Measurements from ENCODE around the gene LIN37.

The LIN37 gene

DNA sequence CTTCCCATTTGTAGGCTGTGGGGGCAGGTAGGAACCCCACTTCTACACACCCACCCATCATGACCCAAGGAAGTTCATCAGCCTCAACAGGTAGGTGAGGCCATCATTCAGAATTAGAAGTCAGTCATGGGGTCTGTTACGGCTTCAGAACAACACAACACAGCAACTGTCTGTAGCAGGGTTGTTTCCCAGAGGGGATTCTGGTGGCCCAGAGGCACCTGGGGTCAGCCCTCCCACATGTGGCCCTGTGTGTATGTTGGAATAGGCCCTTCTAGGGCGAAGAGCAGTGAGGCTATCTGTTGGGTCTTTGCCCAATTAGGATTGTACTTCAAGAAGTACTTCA, 9.5 kb upstream of the LIN37 start:
- H3K9me3 ChIP-seq (replicated peaks in 1 of 2; ENCODE audit: control insufficient read depth in 2 of 2, insufficient read depth in 1 of 2, low read depth in 1 of 2, low read length in 2 of 2): no peaks in the 10 kb centered on the region
- H4K91ac ChIP-seq (ENCODE audit: low read depth, low read length, poor library complexity): no peak overlapping the region
- no peak overlapping the region for H2BK5ac ChIP-seq (ENCODE audit: low read length)
- no peak overlapping the region for H2BK15ac ChIP-seq (ENCODE audit: low read length)
- no peak overlapping the region for H3K23ac ChIP-seq (ENCODE audit: low read depth, low read length, poor library complexity)
- no peak overlapping the region for H2AK5ac ChIP-seq (ENCODE audit: low read depth, low read length)
- no peak overlapping the region for H4K8ac ChIP-seq (ENCODE audit: low read depth, low read length)
- H3K36me3 ChIP-seq (replicated peaks in 1 of 2; ENCODE audit: control insufficient read depth in 2 of 2, insufficient read depth in 2 of 2, low read length in 2 of 2): peaks cover 45 to 66% of the 10 kb centered on the region in 2 donors
- no peak overlapping the region for H3K4ac ChIP-seq (ENCODE audit: low read length)
- H3K18ac ChIP-seq (ENCODE audit: low read length): no peak overlapping the region
- no peak overlapping the region for H3K4me2 ChIP-seq (ENCODE audit: insufficient read depth, low read length, poor library complexity, severe bottlenecking)
- H3K79me1 ChIP-seq (ENCODE audit: low read depth, low read length): peaks cover 9% of the 10 kb centered on the region
- no peak overlapping the region for H3K14ac ChIP-seq (ENCODE audit: low read length)
- H2AFZ ChIP-seq (ENCODE audit: low read length): no peak overlapping the region
- no peak overlapping the region for H3K4me3 ChIP-seq (ENCODE audit: low read length in 2 of 2)
- H2BK120ac ChIP-seq (ENCODE audit: low read depth, low read length): no peak overlapping the region
- WGBS, 2 donors (ENCODE audit: extremely low coverage in 2 of 2, insufficient read length in 2 of 2, insufficient replicate concordance in 1 of 2): no CpG with 5 or more reads among the region's 2 CpGs
- H3K27ac ChIP-seq (replicated peaks; ENCODE audit: low read length): no peak overlapping the region
- DNase-seq (ENCODE audit: low spot score): no peak
- no peak overlapping the region for H2BK12ac ChIP-seq (ENCODE audit: low read length)
- H3K4me1 ChIP-seq (ENCODE audit: control insufficient read depth in 2 of 2, insufficient read depth in 1 of 2, low read depth in 1 of 2, low read length in 2 of 2): peaks cover 2 to 5% of the 10 kb centered on the region in 2 donors
- no peak overlapping the region for H3K9ac ChIP-seq (ENCODE audit: low read depth, low read length, poor library complexity)
- H3K27me3 ChIP-seq (ENCODE audit: control insufficient read depth in 3 of 3, insufficient read depth in 3 of 3, low read depth in 1 of 3, low read length in 3 of 3): no peaks in the 10 kb centered on the region

DNA sequence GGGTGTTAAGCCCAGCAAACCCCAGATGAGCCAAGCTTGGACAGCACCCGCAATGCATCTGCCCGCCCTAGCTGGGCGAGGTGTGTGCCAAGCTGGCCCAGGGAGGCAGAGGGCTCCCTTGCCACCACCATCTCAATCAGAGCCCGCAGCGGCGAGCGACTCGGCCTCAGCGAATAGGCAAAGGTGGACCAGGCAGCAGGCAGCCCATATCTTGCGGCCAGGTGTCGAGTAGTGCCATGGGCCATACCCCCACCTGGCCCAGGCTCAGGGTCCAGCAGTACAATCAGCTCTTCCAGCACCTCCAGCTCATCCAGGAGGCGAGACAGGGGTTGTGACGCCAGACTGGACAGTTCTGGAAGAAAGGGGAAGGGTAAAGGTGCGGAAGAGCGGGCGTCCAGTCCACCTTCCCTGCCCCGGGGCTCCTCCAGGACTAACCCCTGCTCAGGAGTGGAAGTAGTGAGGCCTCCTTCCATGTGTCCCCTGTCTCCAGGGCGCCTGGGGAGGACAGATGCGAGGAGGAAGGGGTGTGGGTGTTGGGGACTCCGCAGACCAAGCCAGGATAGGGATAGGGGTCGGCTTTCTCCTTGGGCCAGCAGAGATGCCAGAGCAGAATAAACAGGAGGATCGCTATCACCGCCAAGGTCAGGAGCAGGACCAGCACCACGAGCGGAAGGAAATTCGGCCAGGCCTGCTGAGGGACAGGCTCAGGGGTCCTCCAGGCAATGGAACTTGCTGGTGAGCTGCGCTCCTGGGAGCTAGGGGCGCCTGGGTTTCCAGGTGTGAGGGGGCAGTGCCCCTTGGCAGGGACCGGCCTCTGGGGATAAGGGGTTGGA, 8.9 kb upstream of the LIN37 start:
- Histone ChIP-seq H3K4me2 (ENCODE audit: insufficient read depth, low read length, poor library complexity, severe bottlenecking) (peak overlapping the region; percentile 83), H3K4ac (ENCODE audit: low read length) (no peak overlapping the region), H4K91ac (ENCODE audit: low read depth, low read length, poor library complexity) (no peak overlapping the region), H3K18ac (ENCODE audit: low read length) (no peak overlapping the region), H2BK15ac (ENCODE audit: low read length) (peak overlapping the region; percentile 49), H2BK120ac (ENCODE audit: low read depth, low read length) (no peak overlapping the region), H3K27ac (replicated peaks; ENCODE audit: low read length) (no peak overlapping the region), H3K79me1 (ENCODE audit: low read depth, low read length) (peaks cover 8% of the 10 kb centered on the region), H3K23ac (ENCODE audit: low read depth, low read length, poor library complexity) (peak overlapping the region; percentile 89), H3K14ac (ENCODE audit: low read length) (peak overlapping the region; percentile 56), H3K4me3 (ENCODE audit: low read length in 2 of 2) (peak overlapping the region; percentile 63 to 92), H2AFZ (ENCODE audit: low read length) (no peak overlapping the region), H3K36me3 (replicated peaks in 1 of 2; ENCODE audit: control insufficient read depth in 2 of 2, insufficient read depth in 2 of 2, low read length in 2 of 2) (peaks cover 39 to 59% of the 10 kb centered on the region in 2 donors), H4K8ac (ENCODE audit: low read depth, low read length) (peak overlapping the region; percentile 43), H2AK5ac (ENCODE audit: low read depth, low read length) (peak overlapping the region; percentile 70), H2BK5ac (ENCODE audit: low read length) (no peak overlapping the region), H3K4me1 (ENCODE audit: control insufficient read depth in 2 of 2, insufficient read depth in 1 of 2, low read depth in 1 of 2, low read length in 2 of 2) (peaks cover 5 to 8% of the 10 kb centered on the region in 2 donors), H2BK12ac (ENCODE audit: low read length) (no peak overlapping the region), H3K9me3 (replicated peaks in 1 of 2; ENCODE audit: control insufficient read depth in 2 of 2, insufficient read depth in 1 of 2, low read depth in 1 of 2, low read length in 2 of 2) (no peaks in the 10 kb centered on the region), H3K27me3 (ENCODE audit: control insufficient read depth in 3 of 3, insufficient read depth in 3 of 3, low read depth in 1 of 3, low read length in 3 of 3) (no peaks in the 10 kb centered on the region), H3K9ac (ENCODE audit: low read depth, low read length, poor library complexity) (peak overlapping the region; percentile 24)
- DNase-seq (ENCODE audit: low spot score): no peak
- no CpG with 5 or more reads among the region's 29 CpGs for WGBS, 2 donors (ENCODE audit: extremely low coverage in 2 of 2, insufficient read length in 2 of 2, insufficient replicate concordance in 1 of 2)

DNA sequence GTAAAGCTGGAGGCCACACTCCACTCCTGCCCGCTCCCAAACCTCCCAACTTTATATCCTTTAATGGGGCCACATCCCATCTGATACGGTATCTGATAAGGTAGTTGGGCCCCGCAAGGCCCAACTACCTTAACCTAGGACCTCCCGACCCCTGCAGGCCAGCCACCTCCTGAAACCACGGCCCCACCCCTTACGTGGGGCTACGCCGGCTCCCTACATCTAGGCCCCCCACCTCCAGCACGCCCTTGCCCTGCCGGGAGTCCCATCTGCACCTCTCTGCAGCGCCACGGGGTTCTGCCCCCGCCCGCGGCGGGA, 8.3 kb upstream of the LIN37 start:
- Histone ChIP-seq H2BK120ac (ENCODE audit: low read depth, low read length) (no peak overlapping the region), H2AFZ (ENCODE audit: low read length) (peak overlapping the region; percentile 91), H3K79me1 (ENCODE audit: low read depth, low read length) (peaks cover 8% of the 10 kb centered on the region), H3K9me3 (replicated peaks in 1 of 2; ENCODE audit: control insufficient read depth in 2 of 2, insufficient read depth in 1 of 2, low read depth in 1 of 2, low read length in 2 of 2) (no peaks in the 10 kb centered on the region), H3K18ac (ENCODE audit: low read length) (peak overlapping the region; percentile 80), H3K14ac (ENCODE audit: low read length) (no peak overlapping the region), H3K4ac (ENCODE audit: low read length) (no peak overlapping the region), H3K27ac (replicated peaks; ENCODE audit: low read length) (peak overlapping the region; percentile 69), H3K9ac (ENCODE audit: low read depth, low read length, poor library complexity) (peak overlapping the region; percentile 93), H3K27me3 (ENCODE audit: control insufficient read depth in 3 of 3, insufficient read depth in 3 of 3, low read depth in 1 of 3, low read length in 3 of 3) (no peaks in the 10 kb centered on the region), H2BK12ac (ENCODE audit: low read length) (no peak overlapping the region), H3K4me2 (ENCODE audit: insufficient read depth, low read length, poor library complexity, severe bottlenecking) (peak overlapping the region; percentile 83), H3K36me3 (replicated peaks in 1 of 2; ENCODE audit: control insufficient read depth in 2 of 2, insufficient read depth in 2 of 2, low read length in 2 of 2) (peaks cover 36 to 54% of the 10 kb centered on the region in 2 donors), H2BK5ac (ENCODE audit: low read length) (peak overlapping the region; percentile 75), H4K91ac (ENCODE audit: low read depth, low read length, poor library complexity) (no peak overlapping the region), H3K23ac (ENCODE audit: low read depth, low read length, poor library complexity) (peak overlapping the region; percentile 96), H4K8ac (ENCODE audit: low read depth, low read length) (no peak overlapping the region), H3K4me3 (ENCODE audit: low read length in 2 of 2) (peak overlapping the region; percentile 63 to 92), H2BK15ac (ENCODE audit: low read length) (peak overlapping the region; percentile 49), H3K4me1 (ENCODE audit: control insufficient read depth in 2 of 2, insufficient read depth in 1 of 2, low read depth in 1 of 2, low read length in 2 of 2) (peaks cover 5 to 9% of the 10 kb centered on the region in 2 donors), H2AK5ac (ENCODE audit: low read depth, low read length) (peak overlapping the region; percentile 70)
- no peak for DNase-seq (ENCODE audit: low spot score)
- no CpG with 5 or more reads among the region's 16 CpGs for WGBS, 2 donors (ENCODE audit: extremely low coverage in 2 of 2, insufficient read length in 2 of 2, insufficient replicate concordance in 1 of 2)

DNA sequence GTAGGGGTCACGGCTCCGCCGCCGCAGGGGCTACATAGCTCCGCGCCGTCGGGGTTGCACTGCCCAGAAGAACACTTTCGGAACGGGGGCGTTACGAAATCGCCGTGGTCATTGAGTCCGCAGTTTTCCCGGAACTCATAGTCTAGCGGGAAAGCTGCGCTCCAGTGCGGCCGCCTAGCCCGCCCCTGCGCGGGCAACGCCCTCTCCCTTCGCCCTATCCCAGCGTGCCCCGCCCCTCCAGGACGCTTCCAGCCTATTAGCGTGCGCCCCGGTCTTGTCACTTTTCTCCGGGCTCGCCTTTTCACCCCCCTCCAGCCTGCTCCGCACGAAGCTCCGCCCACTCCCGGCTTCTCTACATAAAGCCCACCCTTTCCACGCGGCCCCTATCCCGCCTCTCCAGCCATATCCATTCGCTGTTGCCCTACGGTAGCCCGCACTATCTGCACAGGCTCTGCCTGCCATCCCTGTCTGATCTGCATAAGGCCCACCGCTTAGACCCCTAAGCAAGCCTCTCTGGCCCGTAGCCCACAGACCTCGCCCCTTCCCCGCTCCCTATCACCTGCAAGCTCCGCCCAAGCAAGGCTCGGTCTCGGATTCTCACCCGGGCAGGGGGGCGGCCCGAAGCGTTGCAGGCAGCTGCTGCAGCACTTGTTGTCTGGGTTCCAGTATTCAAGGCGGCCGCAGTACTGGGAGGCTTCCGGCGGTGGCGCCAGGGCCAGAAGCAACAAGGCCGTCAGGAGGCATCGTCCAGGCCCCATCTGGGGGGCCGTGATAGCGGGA, 7.8 kb upstream of the LIN37 start:
- no peak overlapping the region for H3K4ac ChIP-seq (ENCODE audit: low read length)
- peak overlapping the region; percentile 63 to 92 for H3K4me3 ChIP-seq (ENCODE audit: low read length in 2 of 2)
- peaks cover 5 to 9% of the 10 kb centered on the region in 2 donors for H3K4me1 ChIP-seq (ENCODE audit: control insufficient read depth in 2 of 2, insufficient read depth in 1 of 2, low read depth in 1 of 2, low read length in 2 of 2)
- H2BK15ac ChIP-seq (ENCODE audit: low read length): peak overlapping the region; percentile 49
- H3K27me3 ChIP-seq (ENCODE audit: control insufficient read depth in 3 of 3, insufficient read depth in 3 of 3, low read depth in 1 of 3, low read length in 3 of 3): no peaks in the 10 kb centered on the region
- H2BK12ac ChIP-seq (ENCODE audit: low read length): no peak overlapping the region
- no CpG with 5 or more reads among the region's 63 CpGs for WGBS, 2 donors (ENCODE audit: extremely low coverage in 2 of 2, insufficient read length in 2 of 2, insufficient replicate concordance in 1 of 2)
- peak overlapping the region; percentile 92 for H2AFZ ChIP-seq (ENCODE audit: low read length)
- H3K27ac ChIP-seq (replicated peaks; ENCODE audit: low read length): peak overlapping the region; percentile 98
- no peak overlapping the region for H4K91ac ChIP-seq (ENCODE audit: low read depth, low read length, poor library complexity)
- H3K36me3 ChIP-seq (replicated peaks in 1 of 2; ENCODE audit: control insufficient read depth in 2 of 2, insufficient read depth in 2 of 2, low read length in 2 of 2): peaks cover 32 to 48% of the 10 kb centered on the region in 2 donors
- no peaks in the 10 kb centered on the region for H3K9me3 ChIP-seq (replicated peaks in 1 of 2; ENCODE audit: control insufficient read depth in 2 of 2, insufficient read depth in 1 of 2, low read depth in 1 of 2, low read length in 2 of 2)
- peak; percentile 98 for DNase-seq (ENCODE audit: low spot score)
- peak overlapping the region; percentile 87 for H3K18ac ChIP-seq (ENCODE audit: low read length)
- no peak overlapping the region for H4K8ac ChIP-seq (ENCODE audit: low read depth, low read length)
- H2AK5ac ChIP-seq (ENCODE audit: low read depth, low read length): peak overlapping the region; percentile 70
- peak overlapping the region; percentile 92 for H3K4me2 ChIP-seq (ENCODE audit: insufficient read depth, low read length, poor library complexity, severe bottlenecking)
- peak overlapping the region; percentile 96 for H3K23ac ChIP-seq (ENCODE audit: low read depth, low read length, poor library complexity)
- H3K14ac ChIP-seq (ENCODE audit: low read length): no peak overlapping the region
- peaks cover 8% of the 10 kb centered on the region for H3K79me1 ChIP-seq (ENCODE audit: low read depth, low read length)
- H2BK5ac ChIP-seq (ENCODE audit: low read length): peak overlapping the region; percentile 84
- H3K9ac ChIP-seq (ENCODE audit: low read depth, low read length, poor library complexity): peak overlapping the region; percentile 93
- H2BK120ac ChIP-seq (ENCODE audit: low read depth, low read length): no peak overlapping the region
